Left colon (tissue), 2 donors: ENCODE measurements around the gene SNRPD2. TPM values are rescaled to one million over a fixed set of nuclear protein-coding genes. Genes with fewer than 3 reads are reported as not detected.
"Not testable (repeated sequence)": the region's sequence is repeated elsewhere in the genome, so short reads cannot be mapped to it uniquely, and the experiment has no call there.

Experiments used
- ATAC-seq: fragments of 200-7000 bp; cut with Tn5 transposase; one replicate; pipeline ENCODE4 v1.9.1; 2020; ENCODE audit warnings: mild to moderate bottlenecking, moderate library complexity
- DNase-seq, 2 donors: peaks; one replicate each; pipeline ENCODE4 v3.0.0-alpha.2; 2020
- intact Hi-C, 2 donors: fragments of 100-400 bp; cut with DNase I in 1 of 2; cut with micrococcal nuclease in 1 of 2; formaldehyde crosslinking; loops; one replicate each; pipeline versions ENCODE4 v1.11.2 to v1.14.0; 2022; cut with DNase I, micrococcal nuclease
- total RNA-seq, 2 donors: library from RNA; stranded (reverse); fragmentation: NEBNext Ultra II Directional; extraction: Animal tissue kit (Norgen Biotek cat#: 25700); gene quantifications; one replicate each; pipeline ENCODE4 v1.2.1, GENCODE V29; 2021
- donor health status: DM: no; HTN: no; CAD: no.
- donor health status: DM: yes; HTN: yes; CAD: no.

Gene SNRPD2
- total RNA-seq, 2 donors from 2014 or later: 205 to 223 TPM

DNA sequence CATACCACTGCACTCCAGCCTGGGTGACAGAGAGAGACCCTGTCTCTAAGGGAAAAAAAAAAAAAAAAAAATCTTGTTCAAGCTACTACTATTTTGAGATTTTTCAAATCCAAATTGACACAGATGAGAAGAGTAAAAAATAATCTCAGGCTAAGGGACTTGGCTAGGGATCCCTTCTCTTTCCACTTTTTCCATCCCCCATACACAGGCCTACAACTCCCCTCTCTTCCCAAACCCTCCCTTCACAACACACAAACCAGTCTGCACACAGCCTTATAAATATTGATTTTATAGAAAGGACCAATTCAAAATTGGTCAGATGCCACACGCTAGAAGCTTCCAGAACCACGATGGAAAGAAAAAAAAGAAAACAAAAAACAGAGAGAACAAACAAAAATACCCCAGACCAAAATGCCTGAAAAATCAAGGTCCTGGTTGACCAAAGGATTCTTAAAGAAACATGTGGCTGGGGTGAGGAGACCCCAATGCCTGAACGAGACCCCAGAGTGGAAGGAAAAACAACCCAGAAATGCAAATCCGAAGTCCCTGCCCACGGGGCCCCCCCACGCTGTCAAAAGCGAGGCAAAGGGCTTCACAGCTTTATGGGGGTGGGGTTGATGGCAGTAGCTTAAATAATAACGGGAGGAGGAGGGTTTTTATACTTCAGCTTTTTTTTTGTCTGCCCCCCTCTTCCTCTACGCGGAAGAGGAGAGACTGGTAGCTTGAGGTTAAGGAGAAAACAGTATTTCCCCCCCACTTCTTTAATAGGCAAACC is 18.8 kb upstream of the SNRPD2 start:
- intact Hi-C loops: loop anchor here in 1 of 2 donors (10.0 kb wide), 1 partner anchor 54 kb away; the partner anchor contains the start of gene SIX5
- DNase-seq (no peak), ATAC-seq (no peak)

DNA sequence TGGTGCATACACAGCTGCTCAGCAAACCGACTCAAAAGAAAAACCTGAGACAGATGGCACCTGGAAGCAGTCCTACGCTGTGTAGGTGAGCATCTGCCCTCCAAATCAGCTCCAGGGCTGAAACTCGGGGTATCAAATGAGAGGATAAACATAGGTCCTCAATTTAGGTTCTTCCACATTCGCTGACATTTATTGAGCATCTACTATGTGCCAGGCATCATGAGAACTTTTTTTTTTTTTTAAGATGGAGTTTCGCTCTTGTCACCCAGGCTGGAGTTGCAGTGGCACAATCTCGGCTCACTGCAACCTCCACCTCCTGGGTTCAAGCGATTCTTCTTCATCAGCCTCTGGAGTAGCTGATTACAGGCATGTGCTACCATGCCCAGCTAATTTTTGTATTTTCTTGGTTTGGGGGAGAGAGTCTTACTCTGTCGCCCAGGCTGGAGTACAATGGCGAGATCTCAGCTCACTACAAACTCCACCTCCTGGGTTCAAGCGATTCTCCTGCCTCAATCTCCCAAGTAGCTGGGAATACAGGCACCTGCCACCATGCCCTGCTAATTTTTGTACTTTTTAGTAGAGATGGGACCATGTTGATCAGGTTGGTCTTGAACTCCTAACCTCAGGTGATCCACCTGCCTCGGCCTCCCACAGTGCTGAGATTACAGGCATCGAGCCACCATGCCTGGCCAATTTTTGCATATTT is 14.1 kb upstream of the SNRPD2 start:
- DNase-seq (no peak), ATAC-seq (no peak)
- intact Hi-C loops: no loop called here

DNA sequence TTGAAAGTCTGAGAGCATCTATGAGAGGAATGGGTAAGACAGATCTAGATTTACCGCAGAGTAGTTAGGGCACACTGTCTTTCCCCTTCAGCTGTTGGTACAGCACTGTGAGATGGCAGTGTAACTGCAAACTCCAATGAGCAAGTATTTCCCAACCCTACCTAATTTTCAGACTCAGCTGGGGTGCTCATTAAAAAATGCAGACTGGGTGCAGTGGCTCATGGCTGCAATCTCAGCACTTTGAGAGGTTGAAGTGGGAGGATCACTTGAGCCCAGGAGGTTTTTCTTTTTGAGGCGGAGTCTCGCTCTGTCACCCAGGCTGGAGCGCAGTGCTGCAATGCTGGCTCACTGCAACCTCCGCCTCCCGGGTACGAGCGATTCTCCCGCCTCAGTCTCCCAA is 13.4 kb upstream of the SNRPD2 start:
- intact Hi-C loops: no loop called here
- no peak for DNase-seq
- ATAC-seq: no peak

DNA sequence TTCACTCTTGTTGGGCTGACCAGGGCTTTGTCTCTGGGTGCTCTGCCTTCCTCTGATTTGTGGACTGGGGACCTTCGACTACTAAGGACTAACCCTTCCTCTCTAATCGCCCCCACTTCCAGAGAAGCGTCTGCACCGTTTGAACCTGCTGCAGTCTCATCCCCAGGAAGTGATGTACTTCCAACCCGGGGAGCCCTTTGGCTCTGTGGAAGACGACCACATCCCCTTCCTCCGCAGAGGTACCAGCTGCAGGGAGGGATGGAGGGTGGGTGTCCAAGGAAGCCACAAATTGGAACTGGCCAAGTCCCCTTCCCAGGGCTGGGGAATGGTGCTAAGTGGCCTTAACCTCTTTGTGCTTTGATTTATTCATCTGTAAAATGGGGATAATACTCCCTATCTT is 9.9 kb upstream of the SNRPD2 start:
- no peak for ATAC-seq
- no peak for DNase-seq
- intact Hi-C loops: no loop called here

DNA sequence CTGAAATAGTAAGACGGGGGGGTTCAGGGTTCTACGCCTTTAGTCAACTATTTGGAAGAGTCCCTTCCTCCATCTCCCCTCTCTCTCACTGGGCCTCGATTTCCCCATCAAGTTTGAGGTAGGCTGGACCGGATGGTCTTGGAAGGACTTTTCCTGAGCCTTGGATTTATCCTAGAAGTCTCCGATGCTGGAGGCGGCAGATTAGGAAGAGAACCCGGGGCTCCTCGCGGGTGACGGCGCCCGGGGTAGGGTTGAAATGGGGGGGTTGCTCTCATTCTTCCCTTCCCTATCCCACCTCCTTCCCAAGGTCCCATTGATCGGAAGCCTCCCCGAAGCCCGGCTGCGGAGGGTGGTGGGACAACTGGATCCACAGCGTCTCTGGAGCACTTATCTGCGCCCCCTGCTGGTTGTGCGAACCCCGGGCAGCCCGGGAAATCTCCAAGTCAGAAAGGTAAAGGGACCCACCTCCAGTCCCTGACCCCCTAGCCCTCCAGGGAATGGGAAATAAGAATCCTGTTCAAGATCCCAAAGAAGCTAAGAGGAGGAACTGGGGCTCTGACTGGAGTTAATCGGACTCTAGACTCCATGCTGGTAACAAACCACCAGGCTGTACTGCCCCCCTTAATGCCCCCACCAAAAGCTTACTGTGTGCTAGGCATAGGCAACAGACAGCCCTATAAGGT is 1.5 kb upstream of the SNRPD2 start:
- peak; percentile 80 to 90 for DNase-seq
- intact Hi-C loops: no loop called here
- ATAC-seq: peak; percentile 26

DNA sequence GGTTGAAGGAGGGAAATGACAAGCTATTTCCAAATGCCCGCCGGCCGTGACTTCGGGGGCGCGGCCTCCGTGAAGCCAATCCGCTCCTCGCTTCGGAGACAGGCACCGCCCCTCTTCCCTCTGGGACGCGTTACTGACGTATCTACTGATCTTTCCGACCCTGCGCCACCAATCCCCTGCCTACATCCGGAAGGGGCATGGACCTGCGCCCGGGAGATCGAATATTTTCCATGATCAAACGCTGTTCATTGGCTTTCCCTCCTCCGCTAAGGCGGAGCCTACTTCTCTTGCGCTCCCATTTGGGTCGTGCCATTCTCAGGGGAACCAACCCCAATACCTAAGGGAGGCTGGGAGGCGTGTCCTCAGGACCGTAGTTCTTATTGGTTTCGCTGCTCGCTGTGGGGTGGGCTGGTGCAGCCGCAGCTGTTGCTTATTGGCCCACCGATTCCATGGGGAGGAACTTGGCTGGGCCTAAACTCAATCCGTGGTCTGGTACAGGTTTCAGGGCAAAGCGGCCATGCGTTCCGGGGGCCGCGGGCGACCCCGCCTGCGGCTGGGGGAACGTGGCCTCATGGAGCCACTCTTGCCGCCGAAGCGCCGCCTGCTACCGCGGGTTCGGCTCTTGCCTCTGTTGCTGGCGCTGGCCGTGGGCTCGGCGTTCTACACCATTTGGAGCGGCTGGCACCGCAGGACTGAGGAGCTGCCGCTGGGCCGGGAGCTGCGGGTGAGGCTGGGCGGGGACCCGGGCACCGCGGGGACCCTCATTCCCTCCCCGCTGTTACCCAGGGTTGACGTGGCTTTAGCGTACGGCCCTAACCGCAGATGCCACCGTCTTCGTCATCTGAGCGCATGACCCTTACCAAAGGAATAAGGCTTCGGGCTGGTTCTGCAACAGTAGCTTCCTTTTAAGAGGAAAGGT is 693 bp upstream of the SNRPD2 start, which contains the start of gene QPCTL:
Gene QPCTL (plus strand): TSS at position 480 of the 919 bp plus-strand sequence. CDS start 38 bp downstream, at position 518.
- peak; percentile 89 for ATAC-seq
- intact Hi-C loops: no loop called here
- peak; percentile 97 to 99 for DNase-seq

DNA sequence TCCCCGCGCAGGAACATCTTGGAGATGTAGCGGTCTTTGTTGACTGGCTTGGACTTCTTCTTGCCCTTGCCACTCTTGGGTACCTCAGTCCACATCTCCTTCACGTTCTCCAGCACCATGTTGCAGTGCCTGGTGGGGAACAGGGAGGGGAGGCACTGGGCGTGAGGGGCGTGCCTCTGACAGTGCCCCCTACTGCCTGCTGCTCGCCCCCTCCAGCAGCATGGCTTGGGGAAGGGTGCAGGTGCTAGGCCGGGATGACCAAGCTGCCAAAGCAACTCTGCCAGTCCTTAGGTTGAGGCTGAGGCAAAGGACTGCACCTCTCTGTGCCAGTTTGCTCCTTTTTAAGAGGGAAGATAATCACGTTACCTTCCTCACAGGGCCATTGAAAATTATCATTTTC is 4.2 kb downstream of the SNRPD2 start:
- intact Hi-C loops: no loop called here
- DNase-seq (no peak), ATAC-seq (no peak)

DNA sequence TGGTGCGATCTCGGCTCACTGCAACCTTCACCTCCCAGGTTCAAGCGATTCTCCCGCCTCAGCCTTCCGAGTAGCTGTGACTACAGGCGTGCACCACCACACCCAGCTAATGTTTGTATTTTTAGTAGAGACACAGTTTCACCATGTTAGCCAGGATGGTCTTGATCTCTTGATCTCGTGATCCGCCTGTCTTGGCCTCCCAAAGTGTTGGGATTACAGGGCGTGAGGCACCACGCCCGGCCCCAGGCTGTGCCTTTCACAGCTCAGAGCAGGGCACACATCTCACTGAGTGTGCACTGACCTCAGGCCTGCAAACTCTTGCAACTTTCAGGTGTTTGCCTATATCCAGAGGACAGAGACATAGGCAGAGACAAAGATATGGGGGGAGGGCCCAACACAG is 6.7 kb downstream of the SNRPD2 start:
- DNase-seq, intact Hi-C loops, ATAC-seq: not testable (repeated sequence)

DNA sequence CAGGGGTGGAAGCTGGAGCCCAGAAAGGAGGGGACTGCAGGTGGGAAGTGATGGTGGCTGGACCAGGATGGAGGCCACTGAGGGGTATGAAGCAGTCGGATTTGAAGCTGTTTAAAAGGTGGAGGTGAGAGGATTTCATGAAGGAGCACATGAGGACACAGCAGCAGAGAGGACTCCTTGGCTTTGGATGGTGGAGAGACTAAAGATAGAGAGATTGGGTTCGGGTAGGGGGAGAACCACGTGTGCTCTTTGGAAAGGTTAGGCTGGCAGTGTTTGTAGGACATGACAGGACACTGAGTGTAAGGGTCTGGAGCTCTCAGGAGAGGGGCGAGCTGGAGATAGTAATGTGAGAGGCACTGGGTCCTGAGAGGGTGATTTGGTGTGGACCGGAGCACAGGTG is 8.8 kb downstream of the SNRPD2 start:
- ATAC-seq: no peak
- no peak for DNase-seq
- intact Hi-C loops: no loop called here

DNA sequence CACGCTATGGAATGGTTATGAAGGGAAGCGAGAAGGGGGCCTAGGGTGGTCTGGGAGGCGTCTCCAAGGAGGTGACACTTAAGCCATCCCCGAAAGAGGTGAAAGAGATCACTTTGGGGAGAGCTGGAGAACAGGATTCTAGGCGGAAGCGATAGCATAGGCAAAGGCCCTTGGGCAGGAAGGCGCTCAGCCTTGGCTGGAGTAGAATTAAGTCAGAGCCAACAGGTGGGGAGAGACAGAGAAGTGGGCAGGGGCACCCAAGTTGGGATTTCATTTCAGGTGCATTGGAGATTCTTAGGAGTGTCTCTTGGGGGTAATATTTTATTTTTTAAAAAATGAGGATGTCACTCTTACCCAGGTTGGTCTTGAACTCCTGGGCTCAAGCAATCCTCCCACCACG is 9.6 kb downstream of the SNRPD2 start:
- no peak for DNase-seq
- intact Hi-C loops: no loop called here
- ATAC-seq: no peak

DNA sequence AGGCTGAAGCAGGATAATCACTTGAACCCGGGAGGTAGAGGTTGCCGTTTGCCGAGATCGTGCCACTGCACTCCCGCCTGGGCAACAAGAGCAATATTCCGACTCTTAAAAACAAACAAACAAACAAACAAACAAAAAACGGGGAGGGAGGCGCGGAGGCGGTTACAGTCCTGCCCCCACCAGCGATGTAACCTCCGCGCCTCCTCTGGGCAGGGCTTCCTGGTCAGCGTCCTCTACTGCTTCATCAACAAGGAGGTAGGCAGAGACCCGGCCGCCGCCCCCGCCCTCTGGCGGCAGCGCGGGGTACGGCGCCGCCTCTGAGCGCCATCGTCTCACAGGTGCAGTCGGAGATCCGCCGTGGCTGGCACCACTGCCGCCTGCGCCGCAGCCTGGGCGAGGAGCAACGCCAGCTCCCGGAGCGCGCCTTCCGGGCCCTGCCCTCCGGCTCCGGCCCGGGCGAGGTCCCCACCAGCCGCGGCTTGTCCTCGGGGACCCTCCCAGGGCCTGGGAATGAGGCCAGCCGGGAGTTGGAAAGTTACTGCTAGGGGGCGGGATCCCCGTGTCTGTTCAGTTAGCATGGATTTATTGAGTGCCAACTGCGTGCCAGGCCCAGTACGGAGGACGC is 10.2 kb downstream of the SNRPD2 start:
- intact Hi-C loops: no loop called here
- peak; percentile 87 to 88 for DNase-seq
- peak; percentile 77 for ATAC-seq

DNA sequence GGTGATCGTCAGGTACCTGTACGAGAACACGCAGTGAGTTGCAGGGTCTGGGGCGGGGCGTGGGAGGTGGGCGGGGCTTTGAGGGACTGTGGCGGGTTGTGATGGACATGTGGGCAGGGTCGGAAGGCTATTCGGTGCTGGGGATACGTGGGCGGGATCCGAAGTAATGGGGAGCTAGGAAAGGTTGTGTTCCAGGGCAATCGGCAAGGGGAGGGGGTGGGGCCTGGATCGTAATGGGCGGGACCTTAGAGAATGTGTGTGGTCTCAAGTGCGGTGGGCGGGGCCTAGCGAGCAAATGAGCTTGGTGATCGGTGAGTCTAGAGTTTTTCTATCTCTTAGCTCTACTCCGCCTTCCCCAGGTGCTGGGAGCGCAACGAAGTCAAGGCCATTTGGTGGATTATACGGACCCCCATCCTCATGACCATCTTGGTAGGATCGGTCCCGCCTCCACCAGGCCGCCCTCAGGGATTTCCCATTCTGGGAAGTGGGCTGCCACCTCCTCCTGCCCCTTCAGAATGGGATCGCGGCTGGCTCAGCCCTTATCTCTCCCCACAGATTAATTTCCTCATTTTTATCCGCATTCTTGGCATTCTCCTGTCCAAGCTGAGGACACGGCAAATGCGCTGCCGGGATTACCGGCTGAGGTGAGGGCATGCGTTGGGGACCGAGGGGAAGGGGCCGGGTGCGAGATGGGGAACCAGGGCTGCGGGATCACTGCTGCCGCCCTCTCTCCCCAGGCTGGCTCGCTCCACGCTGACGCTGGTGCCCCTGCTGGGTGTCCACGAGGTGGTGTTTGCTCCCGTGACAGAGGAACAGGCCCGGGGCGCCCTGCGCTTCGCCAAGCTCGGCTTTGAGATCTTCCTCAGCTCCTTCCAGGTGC is 14.2 kb downstream of the SNRPD2 start:
- intact Hi-C loops: no loop called here
- DNase-seq (peak; percentile 97 to 98), ATAC-seq (peak; percentile 78)

DNA sequence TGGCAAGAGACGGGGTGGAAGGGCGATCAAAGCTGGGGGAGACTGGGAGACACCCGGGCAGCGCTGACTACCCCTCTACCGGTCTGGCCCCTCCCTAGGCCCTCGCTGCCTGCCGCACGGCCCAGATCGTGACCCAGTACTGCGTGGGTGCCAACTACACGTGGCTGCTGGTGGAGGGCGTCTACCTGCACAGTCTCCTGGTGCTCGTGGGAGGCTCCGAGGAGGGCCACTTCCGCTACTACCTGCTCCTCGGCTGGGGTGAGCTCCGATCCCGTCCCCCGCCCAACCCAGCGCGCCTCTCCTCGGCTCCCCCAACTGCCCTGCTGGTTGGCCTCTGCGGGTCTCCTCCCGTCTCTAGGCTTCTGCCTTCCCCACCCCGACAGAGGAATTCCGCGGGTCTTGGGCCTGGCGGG is 14.9 kb downstream of the SNRPD2 start:
- intact Hi-C loops: no loop called here
- ATAC-seq (peak; percentile 41), DNase-seq (peak; percentile 61 to 62)

DNA sequence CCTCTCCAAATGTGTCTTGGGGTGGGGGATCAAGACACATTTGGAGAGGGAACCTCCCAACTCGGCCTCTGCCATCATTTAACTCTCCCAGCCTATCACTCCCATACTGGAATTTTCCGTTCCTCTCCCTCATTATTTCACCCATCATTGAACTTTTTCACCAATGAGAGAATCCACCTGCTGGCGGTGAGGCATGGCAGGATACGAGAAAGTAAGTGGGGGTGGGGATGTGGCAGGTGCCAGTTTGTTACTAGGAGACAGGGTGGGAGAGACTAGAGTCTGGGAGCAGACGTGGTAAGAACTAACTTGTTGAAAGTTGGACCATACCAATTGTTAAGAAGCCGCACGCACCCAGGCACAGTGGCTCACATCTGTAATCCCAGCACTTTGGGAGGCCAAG is 16.8 kb downstream of the SNRPD2 start:
- ATAC-seq (no peak), DNase-seq (no peak)
- intact Hi-C loops: no loop called here

DNA sequence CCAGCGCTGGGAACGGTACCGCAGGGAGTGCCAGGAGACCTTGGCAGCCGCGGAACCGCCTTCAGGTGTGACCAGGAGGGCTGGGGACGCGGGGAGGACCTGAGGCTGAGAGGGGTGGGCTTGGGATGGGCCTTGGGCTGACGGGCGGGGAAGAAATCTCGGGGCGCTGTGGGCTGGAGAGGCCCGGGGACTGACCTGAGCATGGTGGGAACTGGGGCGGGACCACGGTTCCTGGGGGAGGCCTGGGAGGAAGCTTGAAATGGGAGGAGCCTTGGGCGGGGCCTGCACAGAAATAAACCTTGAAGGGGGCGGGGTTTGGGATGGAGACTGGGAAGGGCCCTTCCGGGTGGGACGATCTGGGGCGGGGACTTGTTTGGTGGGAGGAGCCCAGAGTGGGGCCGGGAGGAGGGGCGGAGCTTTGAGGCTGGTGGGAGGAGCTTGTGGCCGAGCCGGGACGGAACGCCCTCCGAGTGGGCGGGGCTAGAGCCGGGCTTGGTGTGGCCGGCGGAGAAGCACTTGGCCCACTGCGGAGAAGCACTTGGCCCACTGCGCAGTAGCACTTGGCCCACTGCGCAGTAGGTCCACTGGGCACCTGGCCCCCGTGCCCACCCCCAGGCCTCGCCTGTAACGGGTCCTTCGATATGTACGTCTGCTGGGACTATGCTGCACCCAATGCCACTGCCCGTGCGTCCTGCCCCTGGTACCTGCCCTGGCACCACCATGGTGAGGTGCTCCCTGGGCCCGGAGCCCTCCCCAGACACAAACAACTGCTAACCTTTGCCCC is 20.9 kb downstream of the SNRPD2 start:
- intact Hi-C loops: no loop called here
- DNase-seq: peak; percentile 93 to 94

DNA sequence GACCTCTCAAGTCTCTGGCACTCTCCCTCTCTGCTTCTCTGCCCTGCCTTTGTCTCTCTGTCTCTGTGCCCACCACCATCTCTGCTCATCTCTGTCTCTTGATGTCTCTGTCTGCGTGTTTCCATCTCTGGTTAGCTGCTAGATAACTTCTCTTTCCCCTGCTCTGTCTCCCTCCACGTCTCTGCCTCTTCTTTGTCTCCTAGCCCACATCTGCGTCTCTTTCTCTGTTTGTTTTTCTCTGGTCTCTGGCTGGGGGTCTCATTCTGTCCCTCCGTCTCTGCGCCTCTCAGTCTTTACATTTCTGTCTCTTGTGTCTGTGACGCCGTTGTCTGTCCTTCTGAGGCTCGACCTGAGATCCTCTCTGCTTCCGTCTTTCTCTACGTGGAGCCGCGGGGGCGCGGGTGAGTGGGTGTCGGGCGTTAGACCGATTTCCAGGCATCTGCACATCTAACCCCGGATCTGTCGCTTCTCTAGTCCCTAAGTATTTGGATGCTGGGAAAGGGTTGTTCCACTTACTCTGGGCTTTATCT is 23.3 kb downstream of the SNRPD2 start:
- ATAC-seq (peak; percentile 1), DNase-seq (peak in 1 of 2 donors; percentile 57)
- intact Hi-C loops: no loop called here

More for the DNA sequence above, 20.9 kb downstream of the SNRPD2 start:
- ATAC-seq: peak; percentile 77
